GM13976 (cell line): ENCODE results near the gene CTCF.

Experiments used
- DNase-seq: peaks from one replicate; pipeline ENCODE4 v3.0.0; 2012; ENCODE audit warnings: low spot score
- CTCF ChIP-seq: IDR thresholded peaks from 2 replicates; pipeline ENCODE4 v1.5.1; 2012; ENCODE audit warnings: borderline replicate concordance, mild to moderate bottlenecking; ENCODE audit not compliant: insufficient read depth; ENCODE audit errors: extremely low read depth, missing control alignments, control extremely low read depth
- in situ Hi-C: fragments of 300-500 bp; cut with MboI; formaldehyde crosslinking; loops from one replicate; pipeline ENCODE4 v1.12.0; 2022; ENCODE audit warnings: low sequenced_read_pairs, mixed read lengths, inconsistent platforms; ENCODE audit not compliant: unreplicated experiment

Gene CTCF

GRCh38 chr16:67580202-67580601 lies 17.9 kb downstream of the CTCF start:
- in situ Hi-C loops = no loop called here
- TF ChIP-seq CTCF = no peak

GRCh38 chr16:67593288-67593687 lies 31.0 kb downstream of the CTCF start:
- no peak for TF ChIP-seq CTCF
- in situ Hi-C loops = no loop called here
- no peak for DNase-seq

More at GRCh38 chr16:67580202-67580601, 17.9 kb downstream of the CTCF start:
- no peak for DNase-seq

- no peak for TF ChIP-seq CTCF
- DNase-seq = no peak
- in situ Hi-C loops = no loop called here
Measured at GRCh38 chr16:67593701-67594100, 31.4 kb downstream of the CTCF start.

- no peak for TF ChIP-seq CTCF
- no peak for DNase-seq
- in situ Hi-C loops = no loop called here
Measured at GRCh38 chr16:67594256-67594915, 32.1 kb downstream of the CTCF start.

- TF ChIP-seq CTCF = no peak
- DNase-seq = no peak
- in situ Hi-C loops = no loop called here
Measured at GRCh38 chr16:67594956-67595355, 32.6 kb downstream of the CTCF start.

- DNase-seq = no peak
- in situ Hi-C loops = no loop called here
- no peak for TF ChIP-seq CTCF
Measured at GRCh38 chr16:67598527-67598926, 36.2 kb downstream of the CTCF start.
